B cell (primary cell): ENCODE results near the gene CIAO2B.
"Not testable (repeated sequence)": the region's sequence is repeated elsewhere in the genome, so short reads cannot be mapped to it uniquely, and the experiment has no call there.

Experiments used
- EZH2 ChIP-seq: IDR thresholded peaks from 2 replicates; pipeline ENCODE4 v1.6.1; 2012; ENCODE audit warnings: borderline replicate concordance, low read depth, mild to moderate bottlenecking, moderate library complexity, low read length; ENCODE audit not compliant: insufficient read depth, poor library complexity, severe bottlenecking
- TF ChIP-seq, protein P1 (sequence below): fragments of 200-600 bp; IDR thresholded peaks from one replicate; pipeline ENCODE4 v1.8.0; 2022; ENCODE audit warnings: antibody characterized with exemption, mild to moderate bottlenecking

- TF ChIP-seq, protein P1, sequence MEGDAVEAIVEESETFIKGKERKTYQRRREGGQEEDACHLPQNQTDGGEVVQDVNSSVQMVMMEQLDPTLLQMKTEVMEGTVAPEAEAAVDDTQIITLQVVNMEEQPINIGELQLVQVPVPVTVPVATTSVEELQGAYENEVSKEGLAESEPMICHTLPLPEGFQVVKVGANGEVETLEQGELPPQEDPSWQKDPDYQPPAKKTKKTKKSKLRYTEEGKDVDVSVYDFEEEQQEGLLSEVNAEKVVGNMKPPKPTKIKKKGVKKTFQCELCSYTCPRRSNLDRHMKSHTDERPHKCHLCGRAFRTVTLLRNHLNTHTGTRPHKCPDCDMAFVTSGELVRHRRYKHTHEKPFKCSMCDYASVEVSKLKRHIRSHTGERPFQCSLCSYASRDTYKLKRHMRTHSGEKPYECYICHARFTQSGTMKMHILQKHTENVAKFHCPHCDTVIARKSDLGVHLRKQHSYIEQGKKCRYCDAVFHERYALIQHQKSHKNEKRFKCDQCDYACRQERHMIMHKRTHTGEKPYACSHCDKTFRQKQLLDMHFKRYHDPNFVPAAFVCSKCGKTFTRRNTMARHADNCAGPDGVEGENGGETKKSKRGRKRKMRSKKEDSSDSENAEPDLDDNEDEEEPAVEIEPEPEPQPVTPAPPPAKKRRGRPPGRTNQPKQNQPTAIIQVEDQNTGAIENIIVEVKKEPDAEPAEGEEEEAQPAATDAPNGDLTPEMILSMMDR = not testable (repeated sequence)
- TF ChIP-seq EZH2 = not testable (repeated sequence)
Observed at GRCh38 chr16:66974156-66974931, 40.1 kb upstream of the CIAO2B start.
